NCI-H1105 (cell line): Measurements from ENCODE around the gene FBN3.

Experiments used
- DNase-seq: peaks from one replicate; lab custom pipeline; 2025; lab: John Stamatoyannopoulos, UW

Gene FBN3

GRCh38 chr19:8089664-8090601, 59.5 kb downstream of the FBN3 start:
- no peak for DNase-seq

GRCh38 chr19:8088752-8089663, 60.4 kb downstream of the FBN3 start:
- no peak for DNase-seq

GRCh38 chr19:8087876-8088275, 61.5 kb downstream of the FBN3 start:
- DNase-seq = no peak

GRCh38 chr19:8086849-8087248, 62.5 kb downstream of the FBN3 start:
- no peak for DNase-seq

- no peak for DNase-seq
These were observed 63.6 kb downstream of the FBN3 start for GRCh38 chr19:8085598-8086408.

- no peak for DNase-seq
These were observed 65.2 kb downstream of the FBN3 start for GRCh38 chr19:8084152-8084551.

GRCh38 chr19:8083141-8083540, 66.3 kb downstream of the FBN3 start:
- no peak for DNase-seq

GRCh38 chr19:8081569-8082550, 67.5 kb downstream of the FBN3 start:
- no peak for DNase-seq

GRCh38 chr19:8080832-8081231, 68.6 kb downstream of the FBN3 start:
- no peak for DNase-seq

- no peak for DNase-seq
These were observed 69.4 kb downstream of the FBN3 start for GRCh38 chr19:8079988-8080387.

- DNase-seq = no peak
These were observed 74.0 kb downstream of the FBN3 start for GRCh38 chr19:8075158-8076074.

- DNase-seq = no peak
These were observed 74.9 kb downstream of the FBN3 start for GRCh38 chr19:8074501-8074900.

- no peak for DNase-seq
These were observed 77.5 kb downstream of the FBN3 start for GRCh38 chr19:8071912-8072311.

GRCh38 chr19:8069096-8069973, 80.1 kb downstream of the FBN3 start:
- no peak for DNase-seq

- DNase-seq = no peak
These were observed 83.5 kb downstream of the FBN3 start for GRCh38 chr19:8065875-8066261.

- no peak for DNase-seq
These were observed 84.2 kb downstream of the FBN3 start for GRCh38 chr19:8064911-8065874.

- DNase-seq = no peak
These were observed 91.7 kb downstream of the FBN3 start for GRCh38 chr19:8057545-8058270.
